ENCODE measurements around the gene ATP8A2. TPM values are rescaled to one million over a fixed set of nuclear protein-coding genes. Genes with fewer than 3 reads are reported as not detected.

The ATP8A2 gene
- total and polyA plus RNA-seq, 10 of the 15 experiments (the other 5 are each of a cell fraction or from before 2014, with no cell fraction given): 0.01 to 0.04 (median 0.04) TPM; not detected in 7

- Histone ChIP-seq H4K20me1 (ENCODE audit: control insufficient read depth, insufficient read depth) (no peaks in the 10 kb centered on the region), H3K9me3 (replicated peaks; ENCODE audit: control insufficient read depth, insufficient read depth, low read length) (no peaks in the 10 kb centered on the region), H3K27ac (ENCODE audit: control insufficient read depth, insufficient read depth) (no peak overlapping the region), H3K9ac (ENCODE audit: control insufficient read depth, insufficient read depth, low read length) (no peak overlapping the region), H2AFZ (ENCODE audit: control insufficient read depth, low read depth, low read length) (no peak overlapping the region), H3K36me3 (ENCODE audit: control insufficient read depth in 2 of 2, insufficient read depth in 2 of 2, low read length in 1 of 2) (no peaks in the 10 kb centered on the region), H3K27me3 (replicated peaks in 1 of 2; ENCODE audit: control insufficient read depth in 2 of 2, insufficient read depth in 2 of 2, low read length in 1 of 2) (no peaks in the 10 kb centered on the region), H3K4me2 (ENCODE audit: control insufficient read depth, insufficient read depth) (no peak overlapping the region), H3K4me1 (ENCODE audit: control insufficient read depth, insufficient read depth, low read length) (no peaks in the 10 kb centered on the region), H3K4me3 (no peak overlapping the region), H3K79me2 (ENCODE audit: control insufficient read depth, insufficient read depth, low read length) (no peaks in the 10 kb centered on the region)
- BruUV-seq (replicated peaks): no TSS peak
- ChIA-PET RAD21 (ENCODE audit: unreplicated experiment) (no interaction called here), POLR2A (no interaction called here), SMC1A (ENCODE audit: uncharacterized antibody, unreplicated experiment) (no interaction called here), CTCF (no interaction called here)
- FAIRE-seq: no peak
- 40% methylated on average over 9 of the region's 9 CpGs for WGBS (ENCODE audit: insufficient coverage, insufficient replicate concordance, low lambda C conversion rate, missing lambda C conversion rate)
- intact Hi-C loops (cut with micrococcal nuclease; ENCODE audit: unreplicated experiment) (no loop called here), in situ Hi-C loops (cut with MboI) (no loop called here)
- no peak for TF ChIP-seq PKNOX1 (IDR thresholded peaks at IDR 0.05)
- no peak for TF ChIP-seq TCF12 (IDR thresholded peaks at IDR 0.05; ENCODE audit: low read depth, low read length)
- no peak for TF ChIP-seq ZNF217 (IDR thresholded peaks at IDR 0.05)
- TF ChIP-seq MLLT1 (IDR thresholded peaks at IDR 0.05): no peak
- TF ChIP-seq NKRF (conservative IDR thresholded peaks at IDR 0.05): no peak
- TF ChIP-seq ASH2L (IDR thresholded peaks at IDR 0.05; ENCODE audit: borderline replicate concordance, low read depth): no peak
- TF ChIP-seq CHD4 (IDR thresholded peaks at IDR 0.05): no peak
- TF ChIP-seq ZNF384 (IDR thresholded peaks at IDR 0.05; ENCODE audit: borderline replicate concordance, low read depth, low read length): no peak
- no peak for TF ChIP-seq SUPT20H (IDR thresholded peaks at IDR 0.05; ENCODE audit: borderline replicate concordance, control insufficient read depth, low read depth, low read length)
- DNase-seq (ENCODE audit: low read depth, low spot score): no peak
- no peak for ATAC-seq
Observed at GRCh38 chr13:25682276-25682675, 310.5 kb downstream of the ATP8A2 start.

Data from GM12878 (cell line).